ENCODE results near the gene ANKRD28. TPM values are rescaled to one million over a fixed set of nuclear protein-coding genes. Genes with fewer than 3 reads are reported as not detected.

Gene ANKRD28
- polyA plus RNA-seq, 1 of the 3 experiments (the other 2 are of a cell fraction) = 74.8 TPM

DNA sequence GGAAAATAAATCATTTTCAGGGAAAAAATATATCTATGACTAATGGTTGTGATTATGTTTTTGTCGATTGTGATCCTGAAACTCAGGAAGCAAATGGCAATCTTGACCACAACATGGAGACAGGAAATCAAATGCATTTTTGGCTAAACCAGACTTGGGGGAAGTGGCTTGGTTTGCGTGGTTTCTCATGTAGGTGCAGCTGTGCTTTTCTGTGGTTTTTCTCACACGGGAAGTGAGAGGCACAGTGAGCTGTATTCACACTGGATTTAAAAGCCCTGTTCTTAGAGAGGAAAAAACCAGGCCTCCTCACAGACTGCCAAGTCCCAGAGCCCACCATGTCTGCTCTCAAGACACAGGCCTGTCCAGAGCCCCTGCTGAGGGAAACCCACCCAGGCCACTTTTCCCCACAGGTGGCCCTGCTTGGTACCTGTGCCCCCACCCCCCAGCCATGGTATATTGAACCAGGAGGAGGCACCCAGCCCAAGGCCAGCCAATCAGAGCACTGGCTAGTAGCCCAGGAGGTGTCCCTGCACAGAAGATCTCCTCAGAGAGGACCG lies 150.1 kb downstream of the ANKRD28 start (continued):
- TF ChIP-seq, protein P1, sequence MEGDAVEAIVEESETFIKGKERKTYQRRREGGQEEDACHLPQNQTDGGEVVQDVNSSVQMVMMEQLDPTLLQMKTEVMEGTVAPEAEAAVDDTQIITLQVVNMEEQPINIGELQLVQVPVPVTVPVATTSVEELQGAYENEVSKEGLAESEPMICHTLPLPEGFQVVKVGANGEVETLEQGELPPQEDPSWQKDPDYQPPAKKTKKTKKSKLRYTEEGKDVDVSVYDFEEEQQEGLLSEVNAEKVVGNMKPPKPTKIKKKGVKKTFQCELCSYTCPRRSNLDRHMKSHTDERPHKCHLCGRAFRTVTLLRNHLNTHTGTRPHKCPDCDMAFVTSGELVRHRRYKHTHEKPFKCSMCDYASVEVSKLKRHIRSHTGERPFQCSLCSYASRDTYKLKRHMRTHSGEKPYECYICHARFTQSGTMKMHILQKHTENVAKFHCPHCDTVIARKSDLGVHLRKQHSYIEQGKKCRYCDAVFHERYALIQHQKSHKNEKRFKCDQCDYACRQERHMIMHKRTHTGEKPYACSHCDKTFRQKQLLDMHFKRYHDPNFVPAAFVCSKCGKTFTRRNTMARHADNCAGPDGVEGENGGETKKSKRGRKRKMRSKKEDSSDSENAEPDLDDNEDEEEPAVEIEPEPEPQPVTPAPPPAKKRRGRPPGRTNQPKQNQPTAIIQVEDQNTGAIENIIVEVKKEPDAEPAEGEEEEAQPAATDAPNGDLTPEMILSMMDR (IDR thresholded peaks at IDR 0.05) = no peak
- TF ChIP-seq POLR2AphosphoS5 (IDR thresholded peaks at IDR 0.05; ENCODE audit: low read depth, low read length) = peak; percentile 55; the same call in 1 of the 2 replicates
- TF ChIP-seq, protein P2, sequence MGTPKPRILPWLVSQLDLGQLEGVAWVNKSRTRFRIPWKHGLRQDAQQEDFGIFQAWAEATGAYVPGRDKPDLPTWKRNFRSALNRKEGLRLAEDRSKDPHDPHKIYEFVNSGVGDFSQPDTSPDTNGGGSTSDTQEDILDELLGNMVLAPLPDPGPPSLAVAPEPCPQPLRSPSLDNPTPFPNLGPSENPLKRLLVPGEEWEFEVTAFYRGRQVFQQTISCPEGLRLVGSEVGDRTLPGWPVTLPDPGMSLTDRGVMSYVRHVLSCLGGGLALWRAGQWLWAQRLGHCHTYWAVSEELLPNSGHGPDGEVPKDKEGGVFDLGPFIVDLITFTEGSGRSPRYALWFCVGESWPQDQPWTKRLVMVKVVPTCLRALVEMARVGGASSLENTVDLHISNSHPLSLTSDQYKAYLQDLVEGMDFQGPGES (IDR thresholded peaks at IDR 0.05; ENCODE audit: low read depth, low read length) = no peak
- no peak; the same call in 1 of the 2 replicates for TF ChIP-seq RXRA (IDR thresholded peaks at IDR 0.05; ENCODE audit: borderline replicate concordance, low read depth)
- TF ChIP-seq, protein P3, sequence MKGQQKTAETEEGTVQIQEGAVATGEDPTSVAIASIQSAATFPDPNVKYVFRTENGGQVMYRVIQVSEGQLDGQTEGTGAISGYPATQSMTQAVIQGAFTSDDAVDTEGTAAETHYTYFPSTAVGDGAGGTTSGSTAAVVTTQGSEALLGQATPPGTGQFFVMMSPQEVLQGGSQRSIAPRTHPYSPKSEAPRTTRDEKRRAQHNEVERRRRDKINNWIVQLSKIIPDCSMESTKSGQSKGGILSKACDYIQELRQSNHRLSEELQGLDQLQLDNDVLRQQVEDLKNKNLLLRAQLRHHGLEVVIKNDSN (IDR thresholded peaks at IDR 0.05; ENCODE audit: borderline replicate concordance, low read depth) = no peak
- peak; percentile 86 for TF ChIP-seq TCF12 (IDR thresholded peaks at IDR 0.05)

DNA sequence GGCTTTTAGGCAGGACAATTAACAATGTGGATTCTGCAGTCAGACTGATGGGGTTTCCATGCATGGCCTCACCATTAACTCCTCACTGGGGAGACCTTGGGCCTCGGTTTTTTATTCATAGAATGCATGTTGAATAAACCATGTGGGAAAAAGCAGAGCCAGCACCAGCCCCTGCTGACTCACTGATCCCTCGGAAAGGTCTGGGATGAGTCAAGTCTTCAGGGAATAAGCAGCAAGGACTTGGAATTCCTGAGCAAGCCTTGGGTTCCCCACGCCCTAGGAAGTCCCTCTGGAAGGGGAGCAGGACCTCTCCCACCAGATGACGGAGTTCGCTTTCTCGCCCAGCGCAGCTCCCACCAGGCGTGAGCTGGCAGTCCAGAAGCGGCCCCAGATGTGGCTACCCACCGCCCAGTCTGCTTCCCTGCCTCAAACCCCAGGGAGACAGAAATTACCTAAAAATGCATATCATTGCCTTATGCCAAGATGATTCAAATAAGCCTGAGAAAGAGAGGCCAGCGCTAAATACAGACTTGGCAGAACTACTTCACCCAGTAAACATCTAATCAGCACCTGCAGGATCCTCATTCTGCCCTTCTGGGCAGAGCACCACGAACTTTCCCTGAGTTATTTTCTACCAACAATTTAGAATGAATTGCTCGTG lies 150.8 kb downstream of the ANKRD28 start:
- 8% methylated on average over 11 of the region's 13 CpGs for WGBS (ENCODE audit: low lambda C conversion rate)
- H3K4me3 ChIP-seq (ENCODE audit: low read depth in 2 of 2, low read length in 1 of 2) = peak overlapping the region in 1 of 2 experiments; percentile 42; a peak in 2 of 4 replicates
- CTCF ChIA-PET = interaction anchor here (0.9 kb wide), 3 partner anchors 17 to 162 kb away, joined by 3 read pairs; no protein-coding TSS in a partner anchor
- TF ChIP-seq NRF1 (IDR thresholded peaks at IDR 0.05; ENCODE audit: low read depth, low read length) (no peak), NFIC (IDR thresholded peaks at IDR 0.05; ENCODE audit: borderline replicate concordance) (peak; percentile 87), EP300 (IDR thresholded peaks at IDR 0.05; ENCODE audit: borderline replicate concordance in 1 of 2, low read depth in 1 of 2, low read length in 1 of 2) (peak; percentile 23 to 94; a peak in 3 of 4 replicates), ELF1 (IDR thresholded peaks at IDR 0.05) (0 out of 2 replicates have a peak, but pooled peaks have one; percentile 26), TEAD4 (IDR thresholded peaks at IDR 0.05; ENCODE audit: borderline replicate concordance, insufficient read depth) (peak; percentile 96), FOSL2 (IDR thresholded peaks at IDR 0.05; ENCODE audit: borderline replicate concordance, low read depth) (peak; percentile 98), EZH2phosphoT487 (IDR thresholded peaks at IDR 0.05; ENCODE audit: borderline replicate concordance, low read depth) (no peak), FOXM1 (IDR thresholded peaks at IDR 0.05; ENCODE audit: low read depth) (peak; percentile 70; the same call in 1 of the 2 replicates), JUND (IDR thresholded peaks at IDR 0.05) (peak; percentile 94), RAD21 (IDR thresholded peaks at IDR 0.05; ENCODE audit: low read length) (no peak)
- TF ChIP-seq, protein P4, sequence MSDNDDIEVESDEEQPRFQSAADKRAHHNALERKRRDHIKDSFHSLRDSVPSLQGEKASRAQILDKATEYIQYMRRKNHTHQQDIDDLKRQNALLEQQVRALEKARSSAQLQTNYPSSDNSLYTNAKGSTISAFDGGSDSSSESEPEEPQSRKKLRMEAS (IDR thresholded peaks at IDR 0.05; ENCODE audit: low read depth) = peak; percentile 78
- TF ChIP-seq, protein P3 (IDR thresholded peaks at IDR 0.05; ENCODE audit: borderline replicate concordance, low read depth) = no peak
- TF ChIP-seq, protein P5, sequence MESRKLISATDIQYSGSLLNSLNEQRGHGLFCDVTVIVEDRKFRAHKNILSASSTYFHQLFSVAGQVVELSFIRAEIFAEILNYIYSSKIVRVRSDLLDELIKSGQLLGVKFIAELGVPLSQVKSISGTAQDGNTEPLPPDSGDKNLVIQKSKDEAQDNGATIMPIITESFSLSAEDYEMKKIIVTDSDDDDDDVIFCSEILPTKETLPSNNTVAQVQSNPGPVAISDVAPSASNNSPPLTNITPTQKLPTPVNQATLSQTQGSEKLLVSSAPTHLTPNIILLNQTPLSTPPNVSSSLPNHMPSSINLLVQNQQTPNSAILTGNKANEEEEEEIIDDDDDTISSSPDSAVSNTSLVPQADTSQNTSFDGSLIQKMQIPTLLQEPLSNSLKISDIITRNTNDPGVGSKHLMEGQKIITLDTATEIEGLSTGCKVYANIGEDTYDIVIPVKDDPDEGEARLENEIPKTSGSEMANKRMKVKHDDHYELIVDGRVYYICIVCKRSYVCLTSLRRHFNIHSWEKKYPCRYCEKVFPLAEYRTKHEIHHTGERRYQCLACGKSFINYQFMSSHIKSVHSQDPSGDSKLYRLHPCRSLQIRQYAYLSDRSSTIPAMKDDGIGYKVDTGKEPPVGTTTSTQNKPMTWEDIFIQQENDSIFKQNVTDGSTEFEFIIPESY (IDR thresholded peaks at IDR 0.05; ENCODE audit: borderline replicate concordance, low read depth) = peak; percentile 84
- TF ChIP-seq, protein P2 (IDR thresholded peaks at IDR 0.05; ENCODE audit: low read depth, low read length) = no peak

More for the DNA sequence above, 150.8 kb downstream of the ANKRD28 start:
- H3K4me1 ChIP-seq (ENCODE audit: control insufficient read depth in 1 of 2, insufficient read depth in 2 of 2, low read depth in 1 of 2, low read length in 1 of 2) = peaks cover 22 to 35% of the 10 kb centered on the region in 2 experiments
- no peaks in the 10 kb centered on the region for H4K20me1 ChIP-seq (ENCODE audit: insufficient read depth)
- no peaks in the 10 kb centered on the region for H3K9me3 ChIP-seq
- POLR2A ChIA-PET = no interaction called here
- H3K9ac ChIP-seq = peak overlapping the region; percentile 89
- DNase-seq = no peak
- H2AFZ ChIP-seq (ENCODE audit: low read depth) = no peak overlapping the region
- no peaks in the 10 kb centered on the region for H3K27me3 ChIP-seq (ENCODE audit: insufficient read depth)
- H3F3A ChIP-seq (replicated peaks; ENCODE audit: insufficient read depth) = peaks cover 44% of the 10 kb centered on the region
- H3K79me2 ChIP-seq (ENCODE audit: insufficient read depth) = 0 out of 2 replicates have a peak, but pooled peaks cover 3% of the 10 kb centered on the region
- H3K27ac ChIP-seq (ENCODE audit: low read depth in 2 of 2, low read length in 1 of 2) = peak overlapping the region; percentile 91 to 100
- peak overlapping the region; percentile 78 for H3K4me2 ChIP-seq
- H3K36me3 ChIP-seq (replicated peaks in 1 of 2; ENCODE audit: control insufficient read depth in 1 of 2, insufficient read depth in 2 of 2, low read length in 1 of 2) = no peaks in the 10 kb centered on the region
- H3K9me2 ChIP-seq = no peaks in the 10 kb centered on the region

Measured in SK-N-SH (cell line).